Stimulated activated CD4-positive, alpha-beta T cell treated with anti-CD3 and anti-CD28 coated beads, Interleukin-4, amount 100 ng/mL, for 4 hours (primary cell): ENCODE measurements around the gene HMHB1.
"Not testable (repeated sequence)": the region's sequence is repeated elsewhere in the genome, so short reads cannot be mapped to it uniquely, and the experiment has no call there.

ENCODE experiments used
- DNase-seq, 2 experiments: peaks; one replicate each; pipeline ENCODE4 v3.0.0-alpha.2; 2020

The HMHB1 gene

GRCh38 chr5:143805861-143806260 is 6.1 kb upstream of the HMHB1 start:
- no peak for DNase-seq

- no peak for DNase-seq
Measured at GRCh38 chr5:143806579-143806978, 5.4 kb upstream of the HMHB1 start.

GRCh38 chr5:143807401-143807800 is 4.6 kb upstream of the HMHB1 start:
- no peak for DNase-seq

- DNase-seq, result not testable (repeated sequence)
Measured at GRCh38 chr5:143816370-143816769, 4.4 kb downstream of the HMHB1 start.

- no peak for DNase-seq
Measured at GRCh38 chr5:143819716-143820115, 7.8 kb downstream of the HMHB1 start.

GRCh38 chr5:143820451-143820850 is 8.5 kb downstream of the HMHB1 start:
- no peak for DNase-seq

GRCh38 chr5:143824851-143825720 is 13.1 kb downstream of the HMHB1 start:
- peak; percentile 78 to 84 for DNase-seq

GRCh38 chr5:143826951-143827444 is 15.0 kb downstream of the HMHB1 start:
- peak in 1 of 2 experiments; percentile 5 for DNase-seq

GRCh38 chr5:143828710-143829109 is 16.7 kb downstream of the HMHB1 start:
- peak in 1 of 2 experiments; percentile 6 for DNase-seq

- DNase-seq, result no peak
Measured at GRCh38 chr5:143833177-143833576, 21.2 kb downstream of the HMHB1 start.

- DNase-seq, result no peak
Measured at GRCh38 chr5:143835251-143835650, 23.3 kb downstream of the HMHB1 start.

- DNase-seq, result no peak
Measured at GRCh38 chr5:143836161-143836725, 24.3 kb downstream of the HMHB1 start.

- DNase-seq, result no peak
Measured at GRCh38 chr5:143837306-143837848, 25.4 kb downstream of the HMHB1 start.

GRCh38 chr5:143841446-143841845 is 29.5 kb downstream of the HMHB1 start:
- DNase-seq, result no peak

GRCh38 chr5:143842920-143843319 is 31.0 kb downstream of the HMHB1 start:
- DNase-seq, result no peak

- no peak for DNase-seq
Measured at GRCh38 chr5:143843461-143843860, 31.5 kb downstream of the HMHB1 start.

GRCh38 chr5:143850050-143850683 is 38.2 kb downstream of the HMHB1 start:
- DNase-seq, result no peak

- no peak for DNase-seq
Measured at GRCh38 chr5:143851383-143851782, 39.4 kb downstream of the HMHB1 start.

GRCh38 chr5:143860211-143860610 is 48.2 kb downstream of the HMHB1 start:
- no peak for DNase-seq

GRCh38 chr5:143862271-143862670 is 50.3 kb downstream of the HMHB1 start:
- no peak for DNase-seq

- no peak for DNase-seq
Measured at GRCh38 chr5:143865426-143866025, 53.6 kb downstream of the HMHB1 start.
